Nephron progenitor cell (in vitro differentiated cells): Measurements from ENCODE around the gene MAEA.

Experiments
- DNase-seq: peaks from one replicate; pipeline ENCODE4 v3.0.0; 2021
- H3K27ac Mint-ChIP-seq: 2 replicates; pipeline ENCODE4 v1.8.0; 2021; ENCODE audit warnings: mild to moderate bottlenecking, moderate library complexity, mixed read lengths
- H3K27me3 Mint-ChIP-seq: 2 replicates; pipeline ENCODE4 v1.8.0; 2021; ENCODE audit warnings: mild to moderate bottlenecking, low read depth, mixed read lengths; ENCODE audit not compliant: poor library complexity
- H3K36me3 Mint-ChIP-seq: 2 replicates; pipeline ENCODE4 v1.8.0; 2021; ENCODE audit warnings: low read depth, mixed read lengths
- H3K4me1 Mint-ChIP-seq: 2 replicates; pipeline ENCODE4 v1.8.0; 2021; ENCODE audit warnings: mixed read lengths
- H3K4me3 Mint-ChIP-seq: 2 replicates; pipeline ENCODE4 v1.8.0; 2021; ENCODE audit warnings: mild to moderate bottlenecking, moderate library complexity, mixed read lengths
- H3K9me3 Mint-ChIP-seq: 2 replicates; pipeline ENCODE4 v1.8.0; 2021; ENCODE audit warnings: mild to moderate bottlenecking, moderate library complexity, mixed read lengths
- CTCF ChIP-seq: fragments of 200-600 bp; sonication (generic); IDR thresholded peaks from 2 replicates; pipeline ENCODE4 v1.5.0; 2021; ENCODE audit warnings: antibody characterized with exemption

The MAEA gene

GRCh38 chr4:1289207-1290164 lies at the start of gene MAEA:
TSS of gene MAEA (plus strand) at chr4:1289891. CDS start at chr4:1289914, 23 bp downstream.
- peak within 1 kb of the TSS; percentile 97 for H3K4me3 Mint-ChIP-seq
- H3K27ac Mint-ChIP-seq: peak within 1 kb of the TSS; percentile 94
- peak; percentile 98 for DNase-seq

GRCh38 chr4:1239950-1240307 lies 49.8 kb upstream of the MAEA start:
- peaks cover 24% of the 10 kb centered on the region for H3K4me1 Mint-ChIP-seq
- no peak for DNase-seq
- H3K27me3 Mint-ChIP-seq: peaks cover 3% of the 10 kb centered on the region
- H3K9me3 Mint-ChIP-seq: no peaks in the 10 kb centered on the region
- H3K36me3 Mint-ChIP-seq: peaks cover 30% of the 10 kb centered on the region
- H3K4me3 Mint-ChIP-seq: no peak overlapping the region
- no peak for TF ChIP-seq CTCF
- H3K27ac Mint-ChIP-seq: peak overlapping the region; percentile 57

More at GRCh38 chr4:1289207-1290164, at the start of gene MAEA:
- Mint-ChIP-seq H3K27me3 (peaks cover 13% of the 10 kb centered on the region), H3K4me1 (peaks cover 43% of the 10 kb centered on the region), H3K9me3 (peaks cover 23% of the 10 kb centered on the region), H3K36me3 (peaks cover 5% of the 10 kb centered on the region)
- TF ChIP-seq CTCF: no peak

- no peak overlapping the region for H3K4me3 Mint-ChIP-seq
- H3K9me3 Mint-ChIP-seq: no peaks in the 10 kb centered on the region
- peaks cover 21% of the 10 kb centered on the region for H3K36me3 Mint-ChIP-seq
- no peaks in the 10 kb centered on the region for H3K27me3 Mint-ChIP-seq
- DNase-seq: no peak
- TF ChIP-seq CTCF: no peak
- H3K27ac Mint-ChIP-seq: peak overlapping the region; percentile 79
- H3K4me1 Mint-ChIP-seq: peaks cover 26% of the 10 kb centered on the region
These were observed 48.8 kb upstream of the MAEA start for GRCh38 chr4:1240721-1241465.

GRCh38 chr4:1241466-1241935 lies 48.2 kb upstream of the MAEA start:
- peaks cover 21% of the 10 kb centered on the region for H3K36me3 Mint-ChIP-seq
- H3K4me1 Mint-ChIP-seq: peaks cover 32% of the 10 kb centered on the region
- no peak for TF ChIP-seq CTCF
- no peak overlapping the region for H3K4me3 Mint-ChIP-seq
- no peak for DNase-seq
- H3K9me3 Mint-ChIP-seq: no peaks in the 10 kb centered on the region
- H3K27me3 Mint-ChIP-seq: no peaks in the 10 kb centered on the region
- H3K27ac Mint-ChIP-seq: peak overlapping the region; percentile 79

- DNase-seq: no peak
These were observed 47.7 kb upstream of the MAEA start for GRCh38 chr4:1241936-1242505.

More at GRCh38 chr4:1241936-1242505, 47.7 kb upstream of the MAEA start:
- Mint-ChIP-seq H3K36me3 (peaks cover 21% of the 10 kb centered on the region), H3K4me3 (no peak overlapping the region), H3K9me3 (no peaks in the 10 kb centered on the region), H3K27me3 (no peaks in the 10 kb centered on the region), H3K27ac (no peak overlapping the region), H3K4me1 (peaks cover 37% of the 10 kb centered on the region)
- no peak for TF ChIP-seq CTCF
